SK-N-SH (cell line): ENCODE results near the gene MCM3AP.

Experiments
- CTCF ChIP-seq: fragments of 200-600 bp; sonication (generic); IDR thresholded peaks from 2 replicates; pipeline ENCODE4 v1.6.1; 2017; ENCODE audit warnings: antibody characterized with exemption, mild to moderate bottlenecking, moderate library complexity
- EP300 ChIP-seq, 2 experiments: IDR thresholded peaks; 2 replicates each; pipeline versions ENCODE4 v1.4.0 to v1.6.1; 2012; ENCODE audit warnings: borderline replicate concordance in 1 of 2, low read depth in 1 of 2, low read length in 1 of 2
- EZH2phosphoT487 ChIP-seq: fragments of 200-600 bp; sonication (generic); IDR thresholded peaks from 2 replicates; pipeline ENCODE4 v1.6.1; 2017; ENCODE audit warnings: low read depth, mixed run types, mild to moderate bottlenecking, antibody characterized with exemption, moderate library complexity, borderline replicate concordance
- FOSL2 ChIP-seq: IDR thresholded peaks from 2 replicates; pipeline ENCODE4 v1.4.0; 2012; ENCODE audit warnings: low read depth, mild to moderate bottlenecking, moderate library complexity, borderline replicate concordance
- FOXM1 ChIP-seq: IDR thresholded peaks from 2 replicates; pipeline ENCODE4 v1.4.0; 2012; ENCODE audit warnings: low read depth, mild to moderate bottlenecking
- MAX ChIP-seq: IDR thresholded peaks from 2 replicates; pipeline ENCODE4 v1.4.0; 2012; ENCODE audit warnings: low read depth
- NRF1 ChIP-seq: IDR thresholded peaks from 2 replicates; pipeline ENCODE4 v1.6.1; 2012; ENCODE audit warnings: low read depth, mild to moderate bottlenecking, low read length
- PBX3 ChIP-seq: IDR thresholded peaks from 2 replicates; pipeline ENCODE4; 2012
- POLR2AphosphoS5 ChIP-seq: IDR thresholded peaks from 2 replicates; pipeline ENCODE4 v1.6.1; 2012; ENCODE audit warnings: low read depth, low read length
- RCOR1 ChIP-seq: fragments of 150-350 bp; IDR thresholded peaks from 2 replicates; pipeline ENCODE4 v1.6.1; 2017; ENCODE audit warnings: antibody characterized with exemption, low read length
- REST ChIP-seq: IDR thresholded peaks from 2 replicates; pipeline ENCODE4 v1.6.1; 2012; ENCODE audit warnings: mild to moderate bottlenecking, low read depth, low read length, moderate library complexity
- RFX5 ChIP-seq: IDR thresholded peaks from 2 replicates; pipeline ENCODE4 v1.6.1; 2012; ENCODE audit warnings: mild to moderate bottlenecking, improper control_type of control experiment, low read length
- SIN3A ChIP-seq: IDR thresholded peaks from 2 replicates; pipeline ENCODE4 v1.6.1; 2012; ENCODE audit warnings: low read depth, mild to moderate bottlenecking, low read length, moderate library complexity, borderline replicate concordance
- YY1 ChIP-seq: IDR thresholded peaks from 2 replicates; pipeline ENCODE4 v1.4.0; 2012; ENCODE audit warnings: low read depth, mild to moderate bottlenecking

- TF ChIP-seq CTCF, result no peak
- no peak for TF ChIP-seq MAX
- no peak for TF ChIP-seq YY1
- TF ChIP-seq FOSL2, result no peak
- TF ChIP-seq EZH2phosphoT487, result no peak
- no peak for TF ChIP-seq REST
- no peak for TF ChIP-seq RFX5
- TF ChIP-seq POLR2AphosphoS5, result no peak
- no peak for TF ChIP-seq EP300 (IDR thresholded peaks at IDR 0.05; ENCODE audit: borderline replicate concordance in 1 of 2, low read depth in 1 of 2, low read length in 1 of 2)
- TF ChIP-seq RCOR1, result no peak
- no peak for TF ChIP-seq FOXM1
- TF ChIP-seq NRF1, result no peak
- no peak for TF ChIP-seq SIN3A
- TF ChIP-seq PBX3, result no peak
These were observed 35.0 kb upstream of the MCM3AP start for GRCh38 chr21:46320331-46320801.
